ENCODE data around the gene KCNK1. TPM values are rescaled to one million over a fixed set of nuclear protein-coding genes. Genes with fewer than 3 reads are reported as not detected.

The KCNK1 gene
- total RNA-seq, 1 donor from 2014 or later, result 0.37 TPM

GRCh38 chr1:233671286-233671685 is 57.4 kb downstream of the KCNK1 start:
- H3K36me3 Mint-ChIP-seq (ENCODE audit: low read depth), result no peaks in the 10 kb centered on the region
- no peak overlapping the region for H3K27ac Mint-ChIP-seq (ENCODE audit: unreplicated experiment)
- no peak for DNase-seq (ENCODE audit: low spot score)
- peaks cover 5% of the 10 kb centered on the region for H3K27me3 Mint-ChIP-seq (ENCODE audit: low read depth)
- H3K4me3 Mint-ChIP-seq (ENCODE audit: unreplicated experiment), result no peak overlapping the region
- no peak for TF ChIP-seq CTCF (IDR thresholded peaks at IDR 0.05)
- no peaks in the 10 kb centered on the region for H3K4me1 Mint-ChIP-seq (ENCODE audit: low read depth)
- H3K9me3 Mint-ChIP-seq (ENCODE audit: low read depth), result peaks cover 8% of the 10 kb centered on the region

- Mint-ChIP-seq H3K27ac (ENCODE audit: unreplicated experiment) (no peak overlapping the region), H3K4me3 (ENCODE audit: unreplicated experiment) (no peak overlapping the region), H3K9me3 (ENCODE audit: low read depth) (peaks cover 8% of the 10 kb centered on the region), H3K36me3 (ENCODE audit: low read depth) (no peaks in the 10 kb centered on the region), H3K27me3 (ENCODE audit: low read depth) (peaks cover 5% of the 10 kb centered on the region), H3K4me1 (ENCODE audit: low read depth) (no peaks in the 10 kb centered on the region)
- TF ChIP-seq CTCF (IDR thresholded peaks at IDR 0.05), result no peak
- no peak for DNase-seq (ENCODE audit: low spot score)
These were observed 58.8 kb downstream of the KCNK1 start for GRCh38 chr1:233672732-233673131.

- Mint-ChIP-seq H3K36me3 (ENCODE audit: low read depth) (no peaks in the 10 kb centered on the region), H3K27ac (ENCODE audit: unreplicated experiment) (no peak overlapping the region), H3K27me3 (ENCODE audit: low read depth) (peaks cover 5% of the 10 kb centered on the region), H3K4me3 (ENCODE audit: unreplicated experiment) (no peak overlapping the region), H3K9me3 (ENCODE audit: low read depth) (peaks cover 6% of the 10 kb centered on the region), H3K4me1 (ENCODE audit: low read depth) (no peaks in the 10 kb centered on the region)
- no peak for TF ChIP-seq CTCF (IDR thresholded peaks at IDR 0.05)
- no peak for DNase-seq (ENCODE audit: low spot score)
These were observed 59.5 kb downstream of the KCNK1 start for GRCh38 chr1:233673261-233673946.

- H3K27ac Mint-ChIP-seq (ENCODE audit: unreplicated experiment), result no peak overlapping the region
- TF ChIP-seq CTCF (IDR thresholded peaks at IDR 0.05), result no peak
- H3K27me3 Mint-ChIP-seq (ENCODE audit: low read depth), result peaks cover 5% of the 10 kb centered on the region
- no peaks in the 10 kb centered on the region for H3K36me3 Mint-ChIP-seq (ENCODE audit: low read depth)
- no peak overlapping the region for H3K4me3 Mint-ChIP-seq (ENCODE audit: unreplicated experiment)
- H3K9me3 Mint-ChIP-seq (ENCODE audit: low read depth), result peaks cover 6% of the 10 kb centered on the region
- H3K4me1 Mint-ChIP-seq (ENCODE audit: low read depth), result no peaks in the 10 kb centered on the region
- DNase-seq (ENCODE audit: low spot score), result no peak
These were observed 60.1 kb downstream of the KCNK1 start for GRCh38 chr1:233673947-233674431.

- H3K27ac Mint-ChIP-seq (ENCODE audit: unreplicated experiment), result no peak overlapping the region
- H3K4me1 Mint-ChIP-seq (ENCODE audit: low read depth), result no peaks in the 10 kb centered on the region
- no peaks in the 10 kb centered on the region for H3K36me3 Mint-ChIP-seq (ENCODE audit: low read depth)
- TF ChIP-seq CTCF (IDR thresholded peaks at IDR 0.05), result no peak
- H3K4me3 Mint-ChIP-seq (ENCODE audit: unreplicated experiment), result no peak overlapping the region
- DNase-seq (ENCODE audit: low spot score), result no peak
- peaks cover 6% of the 10 kb centered on the region for H3K9me3 Mint-ChIP-seq (ENCODE audit: low read depth)
- peaks cover 5% of the 10 kb centered on the region for H3K27me3 Mint-ChIP-seq (ENCODE audit: low read depth)
These were observed 61.5 kb downstream of the KCNK1 start for GRCh38 chr1:233675446-233675845.
